Activated CD8-positive, alpha-beta T cell treated with anti-CD3 and anti-CD28 coated beads, Interleukin-2, amount 10 ng/mL, durations not matched to agents 7 days and 5 days (primary cell): ENCODE data around the gene CDK17. TPM values are rescaled to one million over a fixed set of nuclear protein-coding genes. Genes with fewer than 3 reads are reported as not detected.

Source experiments
- ATAC-seq: fragments of 150-1000 bp; cut with Tn5 transposase; one replicate; pipeline ENCODE4 v1.10.0; 2021; ENCODE audit warnings: moderate library complexity
- CTCF ChIA-PET: fragments of 350-600 bp; sonication (Branson Sonifier 250); formaldehyde crosslinking; loops from one replicate; lab custom pipeline; 2021; ENCODE audit warnings: antibody characterized with exemption; lab: Charles Lee
- POLR2A ChIA-PET: fragments of 350-600 bp; sonication (Branson Sonifier 250); formaldehyde crosslinking; loops from one replicate; lab custom pipeline; 2021; ENCODE audit warnings: antibody characterized with exemption; lab: Charles Lee
- DNase-seq: peaks from one replicate; pipeline ENCODE4 v3.0.0-alpha.2; 2020
- H3K27ac Mint-ChIP-seq: one replicate; pipeline ENCODE4 v1.8.0; 2021; ENCODE audit warnings: mild to moderate bottlenecking, mixed read lengths
- H3K27me3 Mint-ChIP-seq: one replicate; pipeline ENCODE4 v1.8.0; 2021; ENCODE audit warnings: low read depth, mixed read lengths
- H3K36me3 Mint-ChIP-seq: one replicate; pipeline ENCODE4 v1.8.0; 2021; ENCODE audit warnings: low read depth, mixed read lengths
- H3K4me1 Mint-ChIP-seq: one replicate; pipeline ENCODE4 v1.8.0; 2021; ENCODE audit warnings: low read depth, mixed read lengths
- H3K4me3 Mint-ChIP-seq: one replicate; pipeline ENCODE4 v1.8.0; 2021; ENCODE audit warnings: mild to moderate bottlenecking, mixed read lengths
- H3K9me3 Mint-ChIP-seq: one replicate; pipeline ENCODE4 v1.8.0; 2022; ENCODE audit warnings: mixed read lengths; ENCODE audit not compliant: insufficient read depth
- total RNA-seq, 2 experiments: library from RNA; stranded (reverse); gene quantifications; one replicate each; pipeline ENCODE4 v1.2.3, GENCODE V29; 2021

Gene CDK17
- total RNA-seq: 10 to 100 TPM; 38.2 to 39.5 TPM

GRCh38 chr12:96399919-96400630 is at the start of gene CDK17:
CDK17 (minus strand) TSS chr12:96400439; CDS start chr12:96334836, 65,603 bp downstream.
- Mint-ChIP-seq H3K36me3 (peaks cover 4% of the 10 kb centered on the region), H3K27ac (peak within 1 kb of the TSS; percentile 96), H3K9me3 (no peaks in the 10 kb centered on the region), H3K4me1 (peaks cover 50% of the 10 kb centered on the region), H3K4me3 (peak within 1 kb of the TSS; percentile 86), H3K27me3 (no peaks in the 10 kb centered on the region)
- POLR2A ChIA-PET: interaction anchor here (0.7 to 3.6 kb wide), 52 partner anchors 9 to 457 kb away, joined by 3 to 50 read pairs (median 5); partner anchors contain the start of genes AMDHD1, CCDC38 and CFAP54
- peak; percentile 91 for DNase-seq
- CTCF ChIA-PET: interaction anchor here (0.7 to 7.8 kb wide), 49 partner anchors 12 to 457 kb away, joined by 3 to 85 read pairs (median 5); partner anchors contain the start of genes AMDHD1, CCDC38, CFAP54 and LTA4H
- ATAC-seq: peak; percentile 66

- H3K4me3 Mint-ChIP-seq: no peak overlapping the region
- H3K27me3 Mint-ChIP-seq: no peaks in the 10 kb centered on the region
- peaks cover 43% of the 10 kb centered on the region for H3K4me1 Mint-ChIP-seq
- ChIA-PET CTCF (interaction anchor here (1.0 to 1.6 kb wide), 4 partner anchors 40 to 68 kb away, joined by 3 to 6 read pairs (median 3); no protein-coding TSS in a partner anchor), POLR2A (interaction anchor here (0.6 to 0.9 kb wide), 2 partner anchors 24 to 41 kb away, joined by 3 to 4 read pairs; no protein-coding TSS in a partner anchor)
- H3K27ac Mint-ChIP-seq: no peak overlapping the region
- ATAC-seq: no peak
- H3K36me3 Mint-ChIP-seq: peaks cover 13% of the 10 kb centered on the region
- DNase-seq: no peak
- no peaks in the 10 kb centered on the region for H3K9me3 Mint-ChIP-seq
Observed at GRCh38 chr12:96448300-96448699, 48.1 kb upstream of the CDK17 start.

- peaks cover 49% of the 10 kb centered on the region for H3K4me1 Mint-ChIP-seq
- H3K27ac Mint-ChIP-seq: peak overlapping the region; percentile 97
- POLR2A ChIA-PET: interaction anchor here (1.2 to 2.9 kb wide), 3 partner anchors 23 to 47 kb away, joined by 3 to 50 read pairs (median 8); partner anchors contain the start of gene CDK17
- CTCF ChIA-PET: interaction anchor here (1.5 to 3.5 kb wide), 9 partner anchors 7 to 237 kb away, joined by 3 to 41 read pairs (median 10); partner anchors contain the start of gene CDK17
- H3K9me3 Mint-ChIP-seq: no peaks in the 10 kb centered on the region
- H3K36me3 Mint-ChIP-seq: peaks cover 15% of the 10 kb centered on the region
- H3K4me3 Mint-ChIP-seq: no peak overlapping the region
- ATAC-seq: no peak
- no peak for DNase-seq
- H3K27me3 Mint-ChIP-seq: no peaks in the 10 kb centered on the region
Observed at GRCh38 chr12:96447256-96447655, 47.0 kb upstream of the CDK17 start.

- POLR2A ChIA-PET: interaction anchor here (0.7 to 2.9 kb wide), 13 partner anchors 8 to 71 kb away, joined by 3 to 50 read pairs (median 5); partner anchors contain the start of gene CDK17
- DNase-seq: peak; percentile 85
Observed at GRCh38 chr12:96445691-96446583, 45.7 kb upstream of the CDK17 start.

GRCh38 chr12:96444399-96444798 is 44.2 kb upstream of the CDK17 start:
- DNase-seq (no peak), ATAC-seq (no peak)
- Mint-ChIP-seq H3K27ac (peak overlapping the region; percentile 83), H3K27me3 (no peaks in the 10 kb centered on the region), H3K4me3 (no peak overlapping the region), H3K36me3 (peaks cover 13% of the 10 kb centered on the region), H3K9me3 (no peaks in the 10 kb centered on the region), H3K4me1 (peaks cover 51% of the 10 kb centered on the region)
- CTCF ChIA-PET: interaction anchor here (2.8 to 3.5 kb wide), 6 partner anchors 10 to 45 kb away, joined by 9 to 41 read pairs (median 12); partner anchors contain the start of genes CDK17 and CFAP54
- POLR2A ChIA-PET: interaction anchor here (2.0 kb wide), 1 partner anchor 72 kb away, joined by 6 read pairs; no protein-coding TSS in a partner anchor

More at GRCh38 chr12:96445691-96446583, 45.7 kb upstream of the CDK17 start:
- Mint-ChIP-seq H3K9me3 (no peaks in the 10 kb centered on the region), H3K4me3 (peak overlapping the region; percentile 66), H3K27ac (peak overlapping the region; percentile 97), H3K36me3 (peaks cover 17% of the 10 kb centered on the region), H3K27me3 (no peaks in the 10 kb centered on the region), H3K4me1 (peaks cover 54% of the 10 kb centered on the region)
- ATAC-seq: peak; percentile 97
- CTCF ChIA-PET: interaction anchor here (0.6 to 3.5 kb wide), 18 partner anchors 9 to 385 kb away, joined by 3 to 41 read pairs (median 8); partner anchors contain the start of genes CDK17 and CFAP54

GRCh38 chr12:96442906-96443305 is 42.7 kb upstream of the CDK17 start:
- H3K27me3 Mint-ChIP-seq: no peaks in the 10 kb centered on the region
- no peak overlapping the region for H3K27ac Mint-ChIP-seq
- H3K4me3 Mint-ChIP-seq: no peak overlapping the region
- H3K9me3 Mint-ChIP-seq: no peaks in the 10 kb centered on the region
- ChIA-PET POLR2A (no interaction called here), CTCF (interaction anchor here (0.6 to 1.0 kb wide), 2 partner anchors 39 to 42 kb away, joined by 3 to 4 read pairs; no protein-coding TSS in a partner anchor)
- peaks cover 56% of the 10 kb centered on the region for H3K4me1 Mint-ChIP-seq
- peaks cover 13% of the 10 kb centered on the region for H3K36me3 Mint-ChIP-seq
- ATAC-seq (no peak), DNase-seq (no peak)

- no peak overlapping the region for H3K4me3 Mint-ChIP-seq
- ChIA-PET POLR2A (no interaction called here), CTCF (no interaction called here)
- H3K36me3 Mint-ChIP-seq: peaks cover 13% of the 10 kb centered on the region
- peak overlapping the region; percentile 82 for H3K27ac Mint-ChIP-seq
- no peaks in the 10 kb centered on the region for H3K27me3 Mint-ChIP-seq
- no peak for DNase-seq
- H3K9me3 Mint-ChIP-seq: no peaks in the 10 kb centered on the region
- peaks cover 58% of the 10 kb centered on the region for H3K4me1 Mint-ChIP-seq
- no peak for ATAC-seq
Observed at GRCh38 chr12:96441816-96442215, 41.6 kb upstream of the CDK17 start.

- ChIA-PET CTCF (interaction anchor here (1.0 to 2.3 kb wide), 2 partner anchors 26 to 48 kb away, joined by 3 to 9 read pairs; no protein-coding TSS in a partner anchor), POLR2A (interaction anchor here (0.7 to 1.0 kb wide), 4 partner anchors 9 to 39 kb away, joined by 3 to 6 read pairs (median 3); partner anchors contain the start of gene CDK17)
- DNase-seq: no peak
- ATAC-seq: no peak
- Mint-ChIP-seq H3K27me3 (no peaks in the 10 kb centered on the region), H3K4me3 (no peak overlapping the region), H3K27ac (peak overlapping the region; percentile 37), H3K4me1 (peaks cover 55% of the 10 kb centered on the region), H3K36me3 (peaks cover 17% of the 10 kb centered on the region), H3K9me3 (no peaks in the 10 kb centered on the region)
Observed at GRCh38 chr12:96438330-96438729, 38.1 kb upstream of the CDK17 start.

GRCh38 chr12:96437171-96437445 is 36.9 kb upstream of the CDK17 start:
- H3K27ac Mint-ChIP-seq: no peak overlapping the region
- no peak overlapping the region for H3K4me3 Mint-ChIP-seq
- no peaks in the 10 kb centered on the region for H3K9me3 Mint-ChIP-seq
- ChIA-PET CTCF (interaction anchor here (2.9 kb wide), 1 partner anchor 36 kb away, joined by 18 read pairs; the partner anchor contains the start of gene CDK17), POLR2A (interaction anchor here (1.3 to 1.5 kb wide), 2 partner anchors 9 to 38 kb away, joined by 5 to 8 read pairs; partner anchors contain the start of gene CDK17)
- DNase-seq: no peak
- ATAC-seq: no peak
- peaks cover 14% of the 10 kb centered on the region for H3K36me3 Mint-ChIP-seq
- no peaks in the 10 kb centered on the region for H3K27me3 Mint-ChIP-seq
- H3K4me1 Mint-ChIP-seq: peaks cover 50% of the 10 kb centered on the region

GRCh38 chr12:96436366-96437170 is 36.3 kb upstream of the CDK17 start:
- Mint-ChIP-seq H3K27me3 (no peaks in the 10 kb centered on the region), H3K4me1 (peaks cover 45% of the 10 kb centered on the region), H3K4me3 (no peak overlapping the region), H3K9me3 (no peaks in the 10 kb centered on the region), H3K36me3 (peaks cover 10% of the 10 kb centered on the region), H3K27ac (peak overlapping the region; percentile 14)
- ChIA-PET CTCF (interaction anchor here (2.9 kb wide), 1 partner anchor 36 kb away, joined by 18 read pairs; the partner anchor contains the start of gene CDK17), POLR2A (interaction anchor here (0.9 to 1.6 kb wide), 4 partner anchors 9 to 37 kb away, joined by 3 to 8 read pairs (median 6); partner anchors contain the start of gene CDK17)
- ATAC-seq (no peak), DNase-seq (no peak)
